Esophagus muscularis mucosa (tissue), 4 donors: ENCODE data around the gene TBCEL. TPM values are rescaled to one million over a fixed set of nuclear protein-coding genes. Genes with fewer than 3 reads are reported as not detected.

ENCODE experiments used
- DNase-seq: peaks from one replicate; pipeline ENCODE4 v3.0.0-alpha.2; 2017; ENCODE audit errors: extremely low spot score
- H3K27ac ChIP-seq, 4 donors: fragments of 200-600 bp; sonication (generic); replicated peaks in 1 of 4; 1 replicate in 3 of 4; 2 replicates in 1 of 4; pipeline ENCODE4 v1.5.1; 2016 to 2019; ENCODE audit warnings: mild to moderate bottlenecking in 1 of 4
- H3K27me3 ChIP-seq, 4 donors: fragments of 200-600 bp; sonication (generic); one replicate each; pipeline versions ENCODE4 v1.5.1 to v1.6.0; 2016 to 2019
- H3K36me3 ChIP-seq, 4 donors: fragments of 200-600 bp; sonication (generic); one replicate each; pipeline ENCODE4 v1.5.1; 2016 to 2019
- H3K4me1 ChIP-seq, 4 donors: fragments of 200-600 bp; sonication (generic); one replicate each; pipeline ENCODE4 v1.5.1; 2016 to 2019
- H3K4me3 ChIP-seq, 4 donors: fragments of 200-600 bp; sonication (generic); 1 replicate in 2 of 4; 2 replicates in 2 of 4; pipeline ENCODE4 v1.5.1; 2016 to 2019; ENCODE audit warnings: mild to moderate bottlenecking in 4 of 4, moderate library complexity in 1 of 4
- H3K9me3 ChIP-seq, 4 donors: fragments of 200-600 bp; sonication (generic); 1 replicate in 3 of 4; 2 replicates in 1 of 4; pipeline ENCODE4 v1.5.1; 2016 to 2019
- EP300 ChIP-seq: sonication (generic); formaldehyde crosslinking; IDR thresholded peaks from one replicate; pipeline ENCODE4 v1.6.1; 2017; ENCODE audit warnings: antibody characterized with exemption
- POLR2A ChIP-seq: fragments of 450-650 bp; IDR thresholded peaks from one replicate; pipeline ENCODE4 v1.6.1; 2017; ENCODE audit warnings: antibody characterized with exemption, moderate library complexity, mild to moderate bottlenecking, low read depth
- POLR2AphosphoS5 ChIP-seq, 2 donors: sonication (generic); formaldehyde crosslinking; IDR thresholded peaks; one replicate each; pipeline ENCODE4 v1.6.1; 2017; ENCODE audit warnings: antibody characterized with exemption in 2 of 2
- WGBS: methylation state at CpG from one replicate; pipeline ENCODE4 v1.1.5; 2018; 5-methylcytosine and 5-hydroxymethylcytosine counted together
- intact Hi-C: fragments of 100-400 bp; cut with DNase I; formaldehyde crosslinking; loops from one replicate; pipeline ENCODE4 v1.15.1; 2023
- total RNA-seq, 4 donors: library from RNA; depleted of rRNA; stranded (reverse); fragments of >200 nt; gene quantifications; one replicate each; pipeline versions ENCODE4 v1.1.0 to v1.2.1, GENCODE V29; 2016
- TF ChIP-seq, protein P1 (sequence below), 3 experiments: fragments of 200-600 bp in 2 of 3; fragments of 450-650 bp in 1 of 3; sonication (generic) in 2 of 3; IDR thresholded peaks; one replicate each; pipeline ENCODE4 v1.5.1; 2017 to 2019; ENCODE audit warnings: antibody characterized with exemption in 3 of 3, mild to moderate bottlenecking in 2 of 3, moderate library complexity in 1 of 3

TBCEL gene
- total RNA-seq, 4 donors from 2014 or later = 25.0 to 31.4 (median 27.9) TPM

DNA sequence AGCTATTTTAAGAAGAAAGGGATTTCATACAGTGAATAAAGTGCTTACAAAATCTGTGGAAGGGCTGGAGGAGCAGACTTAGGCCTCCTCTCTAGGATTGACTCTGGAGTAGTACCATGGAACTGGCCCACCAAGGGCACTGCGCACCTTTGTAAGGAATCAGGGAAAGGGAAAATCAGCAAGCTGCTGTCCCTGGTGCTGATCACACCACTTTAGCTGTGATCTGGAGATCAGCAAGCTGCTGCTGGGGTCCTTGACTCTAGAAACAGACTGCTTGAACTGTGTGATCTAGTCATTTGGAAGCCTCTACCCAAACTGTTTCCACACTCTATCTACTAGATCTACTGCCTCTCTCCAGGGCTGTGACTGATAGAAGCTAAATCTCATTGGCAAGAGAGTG lies 58.8 kb downstream of the TBCEL start:
- Histone ChIP-seq H3K9me3 (no peaks in the 10 kb centered on the region), H3K4me1 (no peaks in the 10 kb centered on the region), H3K4me3 (no peak overlapping the region), H3K27ac (no peak overlapping the region), H3K27me3 (no peaks in the 10 kb centered on the region), H3K36me3 (peaks cover 12 to 27% (median 16%) of the 10 kb centered on the region in 4 donors)
- DNase-seq = no peak
- intact Hi-C loops = no loop called here
- 83% methylated on average over 1 of the region's 1 CpG for WGBS
- no peak for TF ChIP-seq POLR2A
- TF ChIP-seq, protein P1, sequence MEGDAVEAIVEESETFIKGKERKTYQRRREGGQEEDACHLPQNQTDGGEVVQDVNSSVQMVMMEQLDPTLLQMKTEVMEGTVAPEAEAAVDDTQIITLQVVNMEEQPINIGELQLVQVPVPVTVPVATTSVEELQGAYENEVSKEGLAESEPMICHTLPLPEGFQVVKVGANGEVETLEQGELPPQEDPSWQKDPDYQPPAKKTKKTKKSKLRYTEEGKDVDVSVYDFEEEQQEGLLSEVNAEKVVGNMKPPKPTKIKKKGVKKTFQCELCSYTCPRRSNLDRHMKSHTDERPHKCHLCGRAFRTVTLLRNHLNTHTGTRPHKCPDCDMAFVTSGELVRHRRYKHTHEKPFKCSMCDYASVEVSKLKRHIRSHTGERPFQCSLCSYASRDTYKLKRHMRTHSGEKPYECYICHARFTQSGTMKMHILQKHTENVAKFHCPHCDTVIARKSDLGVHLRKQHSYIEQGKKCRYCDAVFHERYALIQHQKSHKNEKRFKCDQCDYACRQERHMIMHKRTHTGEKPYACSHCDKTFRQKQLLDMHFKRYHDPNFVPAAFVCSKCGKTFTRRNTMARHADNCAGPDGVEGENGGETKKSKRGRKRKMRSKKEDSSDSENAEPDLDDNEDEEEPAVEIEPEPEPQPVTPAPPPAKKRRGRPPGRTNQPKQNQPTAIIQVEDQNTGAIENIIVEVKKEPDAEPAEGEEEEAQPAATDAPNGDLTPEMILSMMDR (IDR thresholded peaks at IDR 0.05) = no peak
- TF ChIP-seq EP300 = no peak
- TF ChIP-seq POLR2AphosphoS5 (IDR thresholded peaks at IDR 0.05) = no peak

GRCh38 chr11:121086866-121087265 lies 63.0 kb downstream of the TBCEL start:
- no peak for DNase-seq
- H3K4me3 ChIP-seq = no peak overlapping the region
- no peaks in the 10 kb centered on the region for H3K9me3 ChIP-seq
- WGBS = 96% methylated on average over 4 of the region's 4 CpGs
- no peak overlapping the region for H3K27ac ChIP-seq
- H3K36me3 ChIP-seq = peaks cover 12 to 36% (median 18%) of the 10 kb centered on the region in 4 donors
- TF ChIP-seq POLR2AphosphoS5 (IDR thresholded peaks at IDR 0.05) (no peak), POLR2A (no peak), EP300 (no peak)
- intact Hi-C loops = no loop called here
- no peaks in the 10 kb centered on the region for H3K4me1 ChIP-seq
- H3K27me3 ChIP-seq = no peaks in the 10 kb centered on the region

- H3K27ac ChIP-seq = no peak overlapping the region
- intact Hi-C loops = no loop called here
These were observed 65.7 kb downstream of the TBCEL start for GRCh38 chr11:121089566-121089965.

GRCh38 chr11:121090145-121090721 lies 66.3 kb downstream of the TBCEL start:
- Histone ChIP-seq H3K27me3 (no peaks in the 10 kb centered on the region), H3K4me1 (no peaks in the 10 kb centered on the region), H3K27ac (no peak overlapping the region), H3K36me3 (peaks cover 12 to 31% (median 14%) of the 10 kb centered on the region in 4 donors), H3K4me3 (no peak overlapping the region), H3K9me3 (no peaks in the 10 kb centered on the region)
- DNase-seq = no peak
- intact Hi-C loops = no loop called here
- TF ChIP-seq, protein P1 (IDR thresholded peaks at IDR 0.05) = no peak
- TF ChIP-seq POLR2AphosphoS5 (IDR thresholded peaks at IDR 0.05) = no peak
- 94% methylated on average over 5 of the region's 5 CpGs for WGBS

More at GRCh38 chr11:121089566-121089965, 65.7 kb downstream of the TBCEL start:
- H3K36me3 ChIP-seq = peaks cover 12 to 36% (median 16%) of the 10 kb centered on the region in 4 donors
- TF ChIP-seq EP300 (no peak), POLR2A (no peak)
- WGBS = 97% methylated on average over 1 of the region's 1 CpG
- no peaks in the 10 kb centered on the region for H3K9me3 ChIP-seq
- no peak for DNase-seq
- H3K4me3 ChIP-seq = no peak overlapping the region
- no peaks in the 10 kb centered on the region for H3K27me3 ChIP-seq
- H3K4me1 ChIP-seq = no peaks in the 10 kb centered on the region

DNA sequence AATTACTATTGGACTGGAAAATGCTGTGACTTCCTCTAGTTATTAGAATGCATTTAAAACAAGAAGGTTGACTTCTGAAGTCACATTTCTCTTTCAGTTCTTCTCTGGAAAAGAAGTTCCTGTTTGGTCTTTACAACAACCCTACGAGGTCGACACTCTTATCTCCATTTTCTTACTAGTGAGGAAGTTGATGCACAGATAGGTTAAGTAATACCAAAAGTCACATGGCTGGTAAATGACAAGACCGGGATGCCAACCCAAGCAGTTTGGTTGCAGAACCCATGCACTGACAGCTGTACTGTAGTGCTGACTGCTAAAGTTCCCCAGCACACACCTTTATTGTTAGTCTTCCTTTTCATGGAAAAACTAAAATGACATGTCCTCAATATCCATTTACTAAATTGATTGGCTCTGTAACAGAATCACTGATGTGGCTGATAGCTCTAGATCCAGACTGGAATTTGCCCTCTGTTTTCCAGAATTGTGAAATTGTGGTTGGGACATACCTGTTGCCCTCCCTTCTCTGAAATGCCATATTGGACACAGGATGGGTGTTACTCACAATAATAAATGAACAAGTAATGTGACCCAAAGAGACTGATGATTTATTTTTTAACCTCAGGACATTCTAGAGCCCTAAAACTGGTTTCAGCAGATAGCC lies 67.7 kb downstream of the TBCEL start:
- Histone ChIP-seq H3K27ac (no peak overlapping the region), H3K4me3 (no peak overlapping the region), H3K9me3 (no peaks in the 10 kb centered on the region), H3K27me3 (no peaks in the 10 kb centered on the region), H3K36me3 (peaks cover 9 to 26% (median 13%) of the 10 kb centered on the region in 4 donors), H3K4me1 (no peaks in the 10 kb centered on the region)
- WGBS = 84% methylated on average over 3 of the region's 3 CpGs
- TF ChIP-seq, protein P1 (IDR thresholded peaks at IDR 0.05) = no peak
- TF ChIP-seq EP300 = no peak
- TF ChIP-seq POLR2AphosphoS5 (IDR thresholded peaks at IDR 0.05) = no peak
- no peak for TF ChIP-seq POLR2A
- DNase-seq = no peak
- intact Hi-C loops = no loop called here
